ENCODE measurements around the gene PDZD2.

DNA sequence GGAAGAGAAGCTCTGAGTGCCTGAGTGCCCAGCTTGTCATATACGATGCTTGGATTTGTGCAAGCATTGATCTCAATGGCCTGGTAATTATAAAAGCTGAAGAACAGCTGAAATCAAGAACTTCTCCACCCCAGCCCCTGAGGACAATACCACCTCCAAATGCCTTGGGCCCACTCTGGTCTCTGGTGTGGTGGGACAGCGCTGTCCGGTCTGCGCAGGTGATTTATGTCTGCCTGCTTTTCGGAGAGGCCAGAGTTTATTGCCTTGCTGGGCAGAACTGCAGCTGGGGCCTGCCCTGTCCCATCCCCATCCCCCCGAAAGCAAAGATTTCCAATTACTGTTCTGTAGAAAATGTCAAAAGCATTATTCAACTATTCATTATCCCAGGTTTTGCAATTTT is 1.1 kb upstream of the PDZD2 start:
- TF ChIP-seq, protein P1, sequence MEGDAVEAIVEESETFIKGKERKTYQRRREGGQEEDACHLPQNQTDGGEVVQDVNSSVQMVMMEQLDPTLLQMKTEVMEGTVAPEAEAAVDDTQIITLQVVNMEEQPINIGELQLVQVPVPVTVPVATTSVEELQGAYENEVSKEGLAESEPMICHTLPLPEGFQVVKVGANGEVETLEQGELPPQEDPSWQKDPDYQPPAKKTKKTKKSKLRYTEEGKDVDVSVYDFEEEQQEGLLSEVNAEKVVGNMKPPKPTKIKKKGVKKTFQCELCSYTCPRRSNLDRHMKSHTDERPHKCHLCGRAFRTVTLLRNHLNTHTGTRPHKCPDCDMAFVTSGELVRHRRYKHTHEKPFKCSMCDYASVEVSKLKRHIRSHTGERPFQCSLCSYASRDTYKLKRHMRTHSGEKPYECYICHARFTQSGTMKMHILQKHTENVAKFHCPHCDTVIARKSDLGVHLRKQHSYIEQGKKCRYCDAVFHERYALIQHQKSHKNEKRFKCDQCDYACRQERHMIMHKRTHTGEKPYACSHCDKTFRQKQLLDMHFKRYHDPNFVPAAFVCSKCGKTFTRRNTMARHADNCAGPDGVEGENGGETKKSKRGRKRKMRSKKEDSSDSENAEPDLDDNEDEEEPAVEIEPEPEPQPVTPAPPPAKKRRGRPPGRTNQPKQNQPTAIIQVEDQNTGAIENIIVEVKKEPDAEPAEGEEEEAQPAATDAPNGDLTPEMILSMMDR (IDR thresholded peaks at IDR 0.05): no peak
- TF ChIP-seq POLR2A (IDR thresholded peaks at IDR 0.05): no peak
